Sigmoid colon (tissue), 7 donors: ENCODE data around the gene CCDC170. TPM values are rescaled to one million over a fixed set of nuclear protein-coding genes. Genes with fewer than 3 reads are reported as not detected.

Source experiments
- DNase-seq: peaks from one replicate; pipeline ENCODE4 v3.0.0-alpha.2; 2019
- H3K27ac ChIP-seq, 4 donors: fragments of 200-600 bp; sonication (generic); one replicate each; pipeline ENCODE4 v1.5.1; 2016 to 2019; ENCODE audit warnings: mild to moderate bottlenecking in 1 of 4
- H3K27me3 ChIP-seq, 3 donors: fragments of 200-600 bp; sonication (generic); one replicate each; pipeline ENCODE4 v1.5.1; 2019; ENCODE audit warnings: mild to moderate bottlenecking in 1 of 3
- H3K36me3 ChIP-seq, 4 donors: fragments of 200-600 bp; sonication (generic); one replicate each; pipeline ENCODE4 v1.5.1; 2016 to 2019
- H3K4me1 ChIP-seq, 4 donors: fragments of 200-600 bp; sonication (generic); one replicate each; pipeline ENCODE4 v1.5.1; 2017 to 2019
- H3K4me3 ChIP-seq, 4 donors: fragments of 200-600 bp; sonication (generic); one replicate each; pipeline ENCODE4 v1.5.1; 2017 to 2019; ENCODE audit warnings: mild to moderate bottlenecking in 2 of 4, moderate library complexity in 1 of 4
- H3K9me3 ChIP-seq, 4 donors: fragments of 200-600 bp in 3 of 4; sonication (generic) in 3 of 4; one replicate each; pipeline versions ENCODE4 v1.5.1 to v1.6.1; 2013 to 2019
- EP300 ChIP-seq, 4 donors: sonication (generic); formaldehyde crosslinking; IDR thresholded peaks; one replicate each; pipeline ENCODE4 v1.6.1; 2017; ENCODE audit warnings: antibody characterized with exemption in 4 of 4
- POLR2A ChIP-seq, 2 donors: fragments of 450-650 bp; IDR thresholded peaks; one replicate each; pipeline ENCODE4 v1.6.1; 2016; ENCODE audit warnings: antibody characterized with exemption in 2 of 2, mild to moderate bottlenecking in 2 of 2, moderate library complexity in 2 of 2
- POLR2AphosphoS5 ChIP-seq, 4 donors: sonication (generic); formaldehyde crosslinking; IDR thresholded peaks; one replicate each; pipeline ENCODE4 v1.6.1; 2017; ENCODE audit warnings: antibody characterized with exemption in 4 of 4
- WGBS, 2 donors: extraction: QIAGEN DNeasy Blood & Tissue Kit; methylation state at CpG; one replicate each; pipeline ENCODE4 v1.1.7; 2013; 5-methylcytosine and 5-hydroxymethylcytosine counted together
- intact Hi-C: fragments of 100-400 bp; cut with DNase I; formaldehyde crosslinking; loops from one replicate; pipeline ENCODE4 v1.15.1; 2023
- polyA plus RNA-seq, 3 donors: library from polyadenylated mRNA; stranded (reverse); fragments of 200-250 nt; gene quantifications; one replicate each; pipeline ENCODE4 v1.2.3, GENCODE V29; 2013
- total RNA-seq, 4 donors: library from RNA; depleted of rRNA; stranded (reverse); fragments of >200 nt; gene quantifications; one replicate each; pipeline ENCODE4 v1.1.0, GENCODE V29; 2016
- TF ChIP-seq, protein P1 (sequence below), 4 experiments: fragments of 450-650 bp in 3 of 4; fragments of 200-600 bp in 1 of 4; IDR thresholded peaks; one replicate each; pipeline ENCODE4 v1.5.1; 2016 to 2019; ENCODE audit warnings: antibody characterized with exemption in 4 of 4, mild to moderate bottlenecking in 3 of 4, moderate library complexity in 2 of 4
- donor health status: healthy with polysubstance abuse.
- donor health status: Bipolar disorder and iron deficiency.
- donor health status: healthy.

The CCDC170 gene
- total and polyA plus RNA-seq, 7 donors, result 0.33 to 2.5 (median 0.66) TPM

DNA sequence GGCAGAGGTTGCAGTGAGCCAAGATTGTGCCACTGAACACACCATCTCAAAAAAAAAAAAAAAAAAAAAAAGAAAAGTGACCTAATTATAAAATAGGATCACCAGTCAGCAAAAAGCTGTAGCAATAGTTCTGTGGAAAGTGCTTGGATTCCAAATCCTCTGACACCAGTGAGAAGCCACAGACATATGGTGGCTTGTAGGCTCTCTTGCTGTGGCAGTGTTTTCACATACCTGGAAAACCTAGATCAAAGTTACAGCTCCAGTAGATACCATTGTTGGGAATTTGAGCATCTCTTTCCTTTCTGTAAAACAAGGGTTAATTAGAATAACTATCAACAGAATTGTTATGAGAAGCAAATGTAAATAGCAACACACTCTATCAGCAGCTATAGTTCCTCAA lies 4.1 kb downstream of the CCDC170 start:
- no peak for DNase-seq
- intact Hi-C loops, result no loop called here
- Histone ChIP-seq H3K27ac (no peak overlapping the region), H3K4me1 (peaks cover 0 to 20% (median 7%) of the 10 kb centered on the region in 4 donors), H3K36me3 (no peaks in the 10 kb centered on the region), H3K4me3 (no peak overlapping the region), H3K9me3 (no peaks in the 10 kb centered on the region), H3K27me3 (peaks cover 0 to 29% (median 15%) of the 10 kb centered on the region in 3 donors)
- TF ChIP-seq POLR2AphosphoS5 (IDR thresholded peaks at IDR 0.05), result no peak
- no peak for TF ChIP-seq POLR2A (IDR thresholded peaks at IDR 0.05)
- TF ChIP-seq, protein P1, sequence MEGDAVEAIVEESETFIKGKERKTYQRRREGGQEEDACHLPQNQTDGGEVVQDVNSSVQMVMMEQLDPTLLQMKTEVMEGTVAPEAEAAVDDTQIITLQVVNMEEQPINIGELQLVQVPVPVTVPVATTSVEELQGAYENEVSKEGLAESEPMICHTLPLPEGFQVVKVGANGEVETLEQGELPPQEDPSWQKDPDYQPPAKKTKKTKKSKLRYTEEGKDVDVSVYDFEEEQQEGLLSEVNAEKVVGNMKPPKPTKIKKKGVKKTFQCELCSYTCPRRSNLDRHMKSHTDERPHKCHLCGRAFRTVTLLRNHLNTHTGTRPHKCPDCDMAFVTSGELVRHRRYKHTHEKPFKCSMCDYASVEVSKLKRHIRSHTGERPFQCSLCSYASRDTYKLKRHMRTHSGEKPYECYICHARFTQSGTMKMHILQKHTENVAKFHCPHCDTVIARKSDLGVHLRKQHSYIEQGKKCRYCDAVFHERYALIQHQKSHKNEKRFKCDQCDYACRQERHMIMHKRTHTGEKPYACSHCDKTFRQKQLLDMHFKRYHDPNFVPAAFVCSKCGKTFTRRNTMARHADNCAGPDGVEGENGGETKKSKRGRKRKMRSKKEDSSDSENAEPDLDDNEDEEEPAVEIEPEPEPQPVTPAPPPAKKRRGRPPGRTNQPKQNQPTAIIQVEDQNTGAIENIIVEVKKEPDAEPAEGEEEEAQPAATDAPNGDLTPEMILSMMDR (IDR thresholded peaks at IDR 0.05), result no peak
- no peak for TF ChIP-seq EP300 (IDR thresholded peaks at IDR 0.05)

DNA sequence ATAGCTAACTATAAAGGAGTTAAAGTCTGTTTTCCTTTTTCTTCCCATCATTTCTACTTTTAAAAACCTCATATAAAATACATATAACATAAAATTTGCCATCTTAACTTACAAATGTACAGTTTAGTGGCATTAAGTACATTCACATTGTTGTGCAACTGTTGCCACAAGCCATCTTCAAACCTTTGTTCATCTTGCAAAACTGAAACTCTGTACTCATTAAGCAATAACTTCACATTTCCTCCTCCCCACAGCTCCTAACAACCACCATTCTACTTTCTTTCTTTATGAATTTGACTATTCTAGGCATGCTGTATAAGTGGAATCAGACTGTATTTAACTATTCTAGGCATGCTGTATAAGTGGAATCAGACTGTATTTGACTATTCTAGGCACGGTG lies 4.5 kb downstream of the CCDC170 start:
- intact Hi-C loops, result no loop called here
- H3K27ac ChIP-seq, result peak overlapping the region in 1 of 4 donors; percentile 20

DNA sequence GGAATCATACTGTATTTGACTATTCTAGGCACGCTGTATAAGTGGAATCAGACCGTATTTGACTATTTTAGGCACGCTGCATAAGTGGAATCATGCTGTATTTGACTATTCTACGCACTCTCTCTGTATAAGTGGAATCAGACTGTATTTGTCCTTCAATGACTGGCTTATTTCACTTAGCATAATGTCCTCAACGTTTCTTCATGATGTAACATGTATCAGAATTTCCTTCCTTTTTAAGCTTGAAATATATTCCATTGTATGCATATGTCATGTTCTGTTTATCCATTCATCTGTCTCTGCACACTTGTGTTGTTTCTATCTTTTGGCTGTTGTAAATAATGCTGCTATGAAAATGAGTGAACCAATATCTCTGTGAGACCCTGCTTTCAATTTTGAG lies 5.7 kb downstream of the CCDC170 start:
- H3K4me1 ChIP-seq, result peaks cover 0 to 6% (median under 1%) of the 10 kb centered on the region in 4 donors
- no peaks in the 10 kb centered on the region for H3K36me3 ChIP-seq
- no peak overlapping the region for H3K27ac ChIP-seq
- H3K27me3 ChIP-seq, result peaks cover 0 to 12% (median 5%) of the 10 kb centered on the region in 3 donors
- no peak overlapping the region for H3K4me3 ChIP-seq
- intact Hi-C loops, result no loop called here
- no peak for TF ChIP-seq POLR2A (IDR thresholded peaks at IDR 0.05)
- TF ChIP-seq, protein P1 (IDR thresholded peaks at IDR 0.05), result no peak
- TF ChIP-seq EP300 (IDR thresholded peaks at IDR 0.05), result no peak
- no peak for TF ChIP-seq POLR2AphosphoS5 (IDR thresholded peaks at IDR 0.05)
- H3K9me3 ChIP-seq, result no peaks in the 10 kb centered on the region
- WGBS, 2 donors, result 68 to 86% methylated on average over 5 of the region's 5 CpGs
- no peak for DNase-seq

More for the DNA sequence above, 4.5 kb downstream of the CCDC170 start:
- Histone ChIP-seq H3K27me3 (peaks cover 0 to 25% (median 15%) of the 10 kb centered on the region in 3 donors), H3K36me3 (no peaks in the 10 kb centered on the region), H3K4me1 (peaks cover 0 to 18% (median 7%) of the 10 kb centered on the region in 4 donors), H3K4me3 (no peak overlapping the region), H3K9me3 (no peaks in the 10 kb centered on the region)
- TF ChIP-seq POLR2AphosphoS5 (IDR thresholded peaks at IDR 0.05) (no peak), EP300 (IDR thresholded peaks at IDR 0.05) (no peak), POLR2A (IDR thresholded peaks at IDR 0.05) (no peak)
- TF ChIP-seq, protein P1 (IDR thresholded peaks at IDR 0.05), result no peak
- WGBS, 2 donors, result 82 to 83% methylated on average over 1 of the region's 1 CpG
- no peak for DNase-seq

DNA sequence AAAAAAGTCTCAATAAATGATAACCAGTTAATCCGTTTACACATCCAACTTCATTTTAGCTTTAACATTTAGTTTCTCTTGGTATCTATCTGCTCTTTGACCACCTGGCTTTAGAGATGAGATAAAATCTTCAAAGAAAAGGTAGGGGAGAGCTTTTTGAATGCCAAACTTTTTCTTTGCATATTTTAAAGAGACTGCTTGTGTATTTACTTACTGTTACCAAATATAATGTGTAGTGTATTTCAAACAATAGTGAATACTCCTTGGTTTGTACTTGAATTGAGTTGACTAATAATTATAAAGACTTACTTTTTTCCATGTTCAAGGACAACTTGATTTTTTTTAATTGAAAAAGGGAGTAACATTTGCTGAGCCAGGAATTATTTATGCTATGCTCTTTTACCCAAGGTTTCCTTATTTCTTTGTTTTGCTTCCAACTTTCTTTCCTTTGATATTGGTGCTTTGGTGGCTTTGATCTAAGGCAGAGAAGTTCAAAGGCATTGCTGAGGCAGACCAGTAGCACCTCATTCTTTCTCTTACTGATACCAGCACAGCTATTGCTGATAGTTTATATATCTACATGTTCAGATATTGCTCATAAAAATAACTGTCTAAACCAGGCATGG lies 7.8 kb downstream of the CCDC170 start:
- Histone ChIP-seq H3K36me3 (no peaks in the 10 kb centered on the region), H3K27me3 (no peaks in the 10 kb centered on the region), H3K4me3 (no peak overlapping the region), H3K4me1 (no peaks in the 10 kb centered on the region), H3K9me3 (no peaks in the 10 kb centered on the region), H3K27ac (peak overlapping the region in 2 of 4 donors; percentile 4 to 5)
- intact Hi-C loops, result no loop called here
- no peak for DNase-seq
- WGBS, 2 donors, result 58 to 79% methylated on average over 1 of the region's 1 CpG
- no peak for TF ChIP-seq EP300 (IDR thresholded peaks at IDR 0.05)
- TF ChIP-seq, protein P1 (IDR thresholded peaks at IDR 0.05), result no peak

DNA sequence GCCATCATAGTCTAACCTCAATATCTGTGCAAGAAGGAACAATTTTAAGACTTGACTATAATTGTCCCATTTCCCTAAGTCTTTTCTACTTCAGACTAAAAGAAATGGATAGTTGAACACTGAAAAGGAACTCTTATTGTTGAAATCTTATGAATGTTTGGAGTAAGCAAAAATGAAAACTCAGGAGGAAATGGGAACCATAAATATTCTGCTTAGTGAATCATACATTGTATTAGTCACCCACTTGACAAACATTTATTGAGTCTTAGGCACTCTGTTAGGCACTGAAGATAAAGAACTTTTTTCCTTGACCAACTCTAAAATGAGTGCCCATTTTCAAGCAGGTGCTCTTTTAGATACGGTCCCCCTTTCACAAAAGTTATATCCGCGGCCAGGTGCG lies 8.7 kb downstream of the CCDC170 start:
- TF ChIP-seq, protein P1 (IDR thresholded peaks at IDR 0.05), result no peak
- TF ChIP-seq EP300 (IDR thresholded peaks at IDR 0.05) (no peak), POLR2AphosphoS5 (IDR thresholded peaks at IDR 0.05) (no peak), POLR2A (IDR thresholded peaks at IDR 0.05) (no peak)
- peak overlapping the region in 1 of 4 donors; percentile 22 for H3K27ac ChIP-seq
- WGBS, 2 donors, result 98% methylated on average over 4 of the region's 4 CpGs
- no peak overlapping the region for H3K4me3 ChIP-seq
- no peaks in the 10 kb centered on the region for H3K4me1 ChIP-seq
- intact Hi-C loops, result no loop called here
- no peak for DNase-seq
- no peaks in the 10 kb centered on the region for H3K36me3 ChIP-seq
- H3K27me3 ChIP-seq, result no peaks in the 10 kb centered on the region
- no peaks in the 10 kb centered on the region for H3K9me3 ChIP-seq
